GM12878 (cell line): ENCODE data around the gene PAIP1. TPM values are rescaled to one million over a fixed set of nuclear protein-coding genes. Genes with fewer than 3 reads are reported as not detected.

ENCODE experiments used
- ATAC-seq: fragments of 200-7000 bp; cut with Tn5 transposase; 3 replicates; pipeline ENCODE4 v1.9.1; 2020; ENCODE audit warnings: mild to moderate bottlenecking, moderate library complexity
- BruUV-seq: library from RNA; stranded (reverse); fragments of 400-500 nt; replicated peaks from 2 replicates; lab custom pipeline; 2021; lab: Mats Ljungman, UMichigan
- CTCF ChIA-PET: fragments of 300-600 bp; sonication (Branson Sonifier 250); formaldehyde crosslinking; extraction: SDS; loops from one replicate; lab custom pipeline; 2021; ENCODE audit warnings: inconsistent platforms; lab: Yijun Ruan, JAX
- POLR2A ChIA-PET: fragments of 350-600 bp; formaldehyde crosslinking; extraction: SDS; loops from one replicate; lab custom pipeline; 2021; ENCODE audit warnings: inconsistent platforms; lab: Charles Lee
- RAD21 ChIA-PET: fragments of 300-600 bp; sonication (Branson Sonifier 250); formaldehyde crosslinking; loops from one replicate; lab custom pipeline; 2023; ENCODE audit warnings: antibody characterized with exemption; ENCODE audit not compliant: unreplicated experiment; lab: Charles Lee
- SMC1A ChIA-PET: fragments of 300-600 bp; sonication (Branson Sonifier 250); formaldehyde crosslinking; loops from one replicate; lab custom pipeline; 2023; ENCODE audit not compliant: unreplicated experiment, uncharacterized antibody; lab: Charles Lee
- DNase-seq: peaks from one replicate; pipeline ENCODE4 v3.0.0-alpha.2; 2011; ENCODE audit warnings: low read depth, low spot score
- FAIRE-seq: peaks from 3 replicates; lab custom pipeline; 2011; peaks lifted over from hg19 to GRCh38; lab: Jason Lieb, UNC
- H2AFZ ChIP-seq: 2 replicates; pipeline ENCODE4 v1.6.0; 2011; ENCODE audit warnings: low read depth, low read length, control low read depth; ENCODE audit not compliant: control insufficient read depth
- H3K27ac ChIP-seq: 2 replicates; pipeline ENCODE4 v1.5.1; 2011; ENCODE audit warnings: control low read depth; ENCODE audit not compliant: control insufficient read depth, insufficient read depth
- H3K27me3 ChIP-seq, 2 experiments: replicated peaks in 1 of 2; 2 replicates each; pipeline versions ENCODE4 v1.6.0 to v1.6.1; 2011; ENCODE audit warnings: low read length in 1 of 2; ENCODE audit not compliant: control insufficient read depth in 2 of 2, insufficient read depth in 2 of 2
- H3K36me3 ChIP-seq, 2 experiments: 2 replicates each; pipeline ENCODE4 v1.5.1; 2011; ENCODE audit warnings: low read length in 1 of 2; ENCODE audit not compliant: control insufficient read depth in 2 of 2, insufficient read depth in 2 of 2
- H3K4me1 ChIP-seq: 2 replicates; pipeline ENCODE4 v1.6.1; 2011; ENCODE audit warnings: mild to moderate bottlenecking, low read length, moderate library complexity, mixed read lengths; ENCODE audit not compliant: control insufficient read depth, insufficient read depth
- H3K4me2 ChIP-seq: 2 replicates; pipeline ENCODE4 v1.6.0; 2011; ENCODE audit warnings: control low read depth; ENCODE audit not compliant: control insufficient read depth, insufficient read depth
- H3K4me3 ChIP-seq: fragments of 200-600 bp; sonication (generic); 2 replicates; pipeline ENCODE4 v1.5.1; 2016
- H3K79me2 ChIP-seq: 2 replicates; pipeline ENCODE4 v1.6.0; 2011; ENCODE audit warnings: low read length; ENCODE audit not compliant: control insufficient read depth, insufficient read depth
- H3K9ac ChIP-seq: 2 replicates; pipeline ENCODE4 v1.8.0; 2011; ENCODE audit warnings: low read length, control low read depth, mixed read lengths; ENCODE audit not compliant: control insufficient read depth, insufficient read depth
- H3K9me3 ChIP-seq: replicated peaks from 3 replicates; pipeline ENCODE4 v1.5.1; 2011; ENCODE audit warnings: mild to moderate bottlenecking, low read length; ENCODE audit not compliant: control insufficient read depth, insufficient read depth
- H4K20me1 ChIP-seq: 2 replicates; pipeline ENCODE4 v1.6.0; 2011; ENCODE audit not compliant: control insufficient read depth, insufficient read depth
- HDGF ChIP-seq: fragments of 450-650 bp; IDR thresholded peaks from 2 replicates; pipeline ENCODE4 v1.6.1; 2016; ENCODE audit warnings: antibody characterized with exemption
- IKZF2 ChIP-seq, 2 experiments: fragments of 450-650 bp; IDR thresholded peaks; 2 replicates each; pipeline ENCODE4 v1.6.1; 2017; ENCODE audit warnings: mild to moderate bottlenecking in 2 of 2, moderate library complexity in 2 of 2
- KDM1A ChIP-seq: fragments of 200-600 bp; sonication (generic); IDR thresholded peaks from 2 replicates; pipeline ENCODE4 v1.6.1; 2016; ENCODE audit warnings: borderline replicate concordance
- MXI1 ChIP-seq: fragments of 150-350 bp; IDR thresholded peaks from 2 replicates; pipeline ENCODE4 v1.6.1; 2011; ENCODE audit warnings: low read depth, mild to moderate bottlenecking, inconsistent platforms, low read length, improper control_type of control experiment
- NR2C2 ChIP-seq: IDR thresholded peaks from 2 replicates; pipeline ENCODE4 v1.6.1; 2011; ENCODE audit warnings: borderline replicate concordance, low read depth; ENCODE audit not compliant: control insufficient read depth, insufficient read length
- PML ChIP-seq: IDR thresholded peaks from 2 replicates; pipeline ENCODE4 v1.6.1; 2012; ENCODE audit warnings: low read length, inconsistent platforms
- POU2F2 ChIP-seq: IDR thresholded peaks from 3 replicates; pipeline ENCODE4 v1.6.1; 2011; ENCODE audit warnings: low read depth, mild to moderate bottlenecking, low read length, borderline replicate concordance
- SUPT20H ChIP-seq: IDR thresholded peaks from 2 replicates; pipeline ENCODE4 v1.6.1; 2011; ENCODE audit warnings: low read depth, mild to moderate bottlenecking, low read length, moderate library complexity, borderline replicate concordance; ENCODE audit not compliant: control insufficient read depth
- ZNF622 ChIP-seq: fragments of 450-650 bp; IDR thresholded peaks from 2 replicates; pipeline ENCODE4 v1.6.1; 2017; ENCODE audit warnings: mild to moderate bottlenecking, inconsistent platforms
- WGBS: methylation state at CpG from one replicate; pipeline ENCODE4 v1.1.6; 2016; ENCODE audit warnings: low lambda C conversion rate; ENCODE audit not compliant: insufficient replicate concordance, insufficient coverage; ENCODE audit errors: missing lambda C conversion rate; 5-methylcytosine and 5-hydroxymethylcytosine counted together
- in situ Hi-C: fragments of 300-500 bp; cut with MboI; formaldehyde crosslinking; loops from 9 replicates; pipeline ENCODE4 v1.14.3; 2018; ENCODE audit warnings: mixed read lengths
- intact Hi-C: fragments of 100-400 bp; cut with micrococcal nuclease; formaldehyde crosslinking; loops from one replicate; pipeline ENCODE4 v1.14.2; 2022; ENCODE audit not compliant: unreplicated experiment
- polyA plus RNA-seq, 11 experiments: library from polyadenylated mRNA; depleted of rRNA in 4 of 11; unstranded in 6 of 11; stranded (reverse) in 5 of 11; fragments of >200 nt; fragmentation: Nextera tagmentation in 4 of 11; fragmentation: Illumina TruSeq in 1 of 11; extraction: Ambion mirVana in 4 of 11; extraction: Trizol in 1 of 11; gene quantifications; 1 replicate in 1 of 11; 2 replicates in 10 of 11; pipeline versions ENCODE4 v1.2.1 to v1.2.3, GENCODE V29; 2011 to 2016; ENCODE audit warnings: inconsistent platforms in 2 of 11, missing spikeins in 2 of 11, low read depth in 1 of 11
- total RNA-seq, 4 experiments: library from RNA; depleted of rRNA in 3 of 4; stranded (reverse); fragments of >200 nt in 3 of 4; fragmentation: Illumina TruSeq in 1 of 4; extraction: Trizol in 1 of 4; gene quantifications; 2 replicates each; pipeline versions ENCODE4 v1.2.1 to v1.2.3, GENCODE V29; 2013 to 2021
- TF ChIP-seq, protein P1 (sequence below): fragments of 450-650 bp; IDR thresholded peaks from 2 replicates; pipeline ENCODE4 v1.6.1; 2017; ENCODE audit warnings: low read depth, mild to moderate bottlenecking, moderate library complexity
- TF ChIP-seq, protein P2 (sequence below): IDR thresholded peaks from 2 replicates; pipeline ENCODE4 v1.6.1; 2011; ENCODE audit warnings: low read depth, low read length, improper control_type of control experiment, borderline replicate concordance
- TF ChIP-seq, protein P3 (sequence below): fragments of 450-650 bp; IDR thresholded peaks from 2 replicates; pipeline ENCODE4 v1.6.1; 2016; ENCODE audit warnings: mild to moderate bottlenecking
- TF ChIP-seq, protein P4 (sequence below): fragments of 450-650 bp; IDR thresholded peaks from 2 replicates; pipeline ENCODE4 v1.6.1; 2017; ENCODE audit warnings: antibody characterized with exemption, mild to moderate bottlenecking, moderate library complexity

Gene PAIP1
- total and polyA plus RNA-seq, 10 of the 15 experiments (the other 5 are each of a cell fraction or from before 2014, with no cell fraction given): 37.4 to 90.9 (median 57.0) TPM

DNA sequence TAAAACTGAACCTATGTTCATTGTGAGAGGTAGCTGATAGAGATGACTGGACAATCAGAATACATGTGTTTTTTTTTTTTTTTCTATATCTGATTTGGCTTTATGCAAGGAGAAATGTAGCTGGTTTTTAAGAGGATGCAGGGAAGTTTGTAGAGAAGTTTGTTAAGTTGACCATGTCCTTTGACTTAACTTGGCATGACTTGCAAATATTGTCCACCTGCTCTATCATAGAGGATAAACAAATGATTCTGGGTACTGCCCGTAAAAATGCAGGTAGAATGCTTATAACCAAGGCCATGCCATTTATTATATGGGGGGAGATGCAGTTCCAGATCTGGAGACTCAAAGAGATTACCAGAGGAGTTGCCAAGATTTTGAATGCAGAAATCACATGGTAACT is 32.4 kb upstream of the PAIP1 start:
- no peaks in the 10 kb centered on the region for H3K9me3 ChIP-seq
- H3K9ac ChIP-seq: no peak overlapping the region
- H2AFZ ChIP-seq: no peak overlapping the region
- no peaks in the 10 kb centered on the region; a peak in 1 of 4 replicates for H3K36me3 ChIP-seq
- H4K20me1 ChIP-seq: no peaks in the 10 kb centered on the region
- FAIRE-seq: no peak
- ChIA-PET SMC1A (interaction anchor here (1.2 kb wide), 1 partner anchor 35 kb away, joined by 3 read pairs; no protein-coding TSS in a partner anchor), CTCF (interaction anchor here (1.4 kb wide), 1 partner anchor 9 kb away, joined by 6 read pairs; no protein-coding TSS in a partner anchor), RAD21 (interaction anchor here (0.6 kb wide), 1 partner anchor 23 kb away, joined by 3 read pairs; no protein-coding TSS in a partner anchor), POLR2A (no interaction called here)
- in situ Hi-C loops: no loop called here
- 100% methylated on average over 1 of the region's 1 CpG for WGBS
- H3K4me1 ChIP-seq: peaks cover 6% of the 10 kb centered on the region; the same call in 1 of the 2 replicates
- intact Hi-C loops: no loop called here
- no peak overlapping the region for H3K27ac ChIP-seq
- no peak for TF ChIP-seq ZNF622
- TF ChIP-seq NR2C2: no peak
- TF ChIP-seq, protein P1, sequence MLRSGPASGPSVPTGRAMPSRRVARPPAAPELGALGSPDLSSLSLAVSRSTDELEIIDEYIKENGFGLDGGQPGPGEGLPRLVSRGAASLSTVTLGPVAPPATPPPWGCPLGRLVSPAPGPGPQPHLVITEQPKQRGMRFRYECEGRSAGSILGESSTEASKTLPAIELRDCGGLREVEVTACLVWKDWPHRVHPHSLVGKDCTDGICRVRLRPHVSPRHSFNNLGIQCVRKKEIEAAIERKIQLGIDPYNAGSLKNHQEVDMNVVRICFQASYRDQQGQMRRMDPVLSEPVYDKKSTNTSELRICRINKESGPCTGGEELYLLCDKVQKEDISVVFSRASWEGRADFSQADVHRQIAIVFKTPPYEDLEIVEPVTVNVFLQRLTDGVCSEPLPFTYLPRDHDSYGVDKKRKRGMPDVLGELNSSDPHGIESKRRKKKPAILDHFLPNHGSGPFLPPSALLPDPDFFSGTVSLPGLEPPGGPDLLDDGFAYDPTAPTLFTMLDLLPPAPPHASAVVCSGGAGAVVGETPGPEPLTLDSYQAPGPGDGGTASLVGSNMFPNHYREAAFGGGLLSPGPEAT: no peak
- no peak for TF ChIP-seq IKZF2 (IDR thresholded peaks at IDR 0.05)
- TF ChIP-seq POU2F2: no peak
- TF ChIP-seq, protein P2, sequence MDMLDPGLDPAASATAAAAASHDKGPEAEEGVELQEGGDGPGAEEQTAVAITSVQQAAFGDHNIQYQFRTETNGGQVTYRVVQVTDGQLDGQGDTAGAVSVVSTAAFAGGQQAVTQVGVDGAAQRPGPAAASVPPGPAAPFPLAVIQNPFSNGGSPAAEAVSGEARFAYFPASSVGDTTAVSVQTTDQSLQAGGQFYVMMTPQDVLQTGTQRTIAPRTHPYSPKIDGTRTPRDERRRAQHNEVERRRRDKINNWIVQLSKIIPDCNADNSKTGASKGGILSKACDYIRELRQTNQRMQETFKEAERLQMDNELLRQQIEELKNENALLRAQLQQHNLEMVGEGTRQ: no peak
- TF ChIP-seq, protein P3, sequence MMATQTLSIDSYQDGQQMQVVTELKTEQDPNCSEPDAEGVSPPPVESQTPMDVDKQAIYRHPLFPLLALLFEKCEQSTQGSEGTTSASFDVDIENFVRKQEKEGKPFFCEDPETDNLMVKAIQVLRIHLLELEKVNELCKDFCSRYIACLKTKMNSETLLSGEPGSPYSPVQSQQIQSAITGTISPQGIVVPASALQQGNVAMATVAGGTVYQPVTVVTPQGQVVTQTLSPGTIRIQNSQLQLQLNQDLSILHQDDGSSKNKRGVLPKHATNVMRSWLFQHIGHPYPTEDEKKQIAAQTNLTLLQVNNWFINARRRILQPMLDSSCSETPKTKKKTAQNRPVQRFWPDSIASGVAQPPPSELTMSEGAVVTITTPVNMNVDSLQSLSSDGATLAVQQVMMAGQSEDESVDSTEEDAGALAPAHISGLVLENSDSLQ: no peak
- no peak for TF ChIP-seq SUPT20H
- no peak for TF ChIP-seq HDGF
- TF ChIP-seq MXI1: no peak
- no peak for TF ChIP-seq KDM1A
- TF ChIP-seq, protein P4, sequence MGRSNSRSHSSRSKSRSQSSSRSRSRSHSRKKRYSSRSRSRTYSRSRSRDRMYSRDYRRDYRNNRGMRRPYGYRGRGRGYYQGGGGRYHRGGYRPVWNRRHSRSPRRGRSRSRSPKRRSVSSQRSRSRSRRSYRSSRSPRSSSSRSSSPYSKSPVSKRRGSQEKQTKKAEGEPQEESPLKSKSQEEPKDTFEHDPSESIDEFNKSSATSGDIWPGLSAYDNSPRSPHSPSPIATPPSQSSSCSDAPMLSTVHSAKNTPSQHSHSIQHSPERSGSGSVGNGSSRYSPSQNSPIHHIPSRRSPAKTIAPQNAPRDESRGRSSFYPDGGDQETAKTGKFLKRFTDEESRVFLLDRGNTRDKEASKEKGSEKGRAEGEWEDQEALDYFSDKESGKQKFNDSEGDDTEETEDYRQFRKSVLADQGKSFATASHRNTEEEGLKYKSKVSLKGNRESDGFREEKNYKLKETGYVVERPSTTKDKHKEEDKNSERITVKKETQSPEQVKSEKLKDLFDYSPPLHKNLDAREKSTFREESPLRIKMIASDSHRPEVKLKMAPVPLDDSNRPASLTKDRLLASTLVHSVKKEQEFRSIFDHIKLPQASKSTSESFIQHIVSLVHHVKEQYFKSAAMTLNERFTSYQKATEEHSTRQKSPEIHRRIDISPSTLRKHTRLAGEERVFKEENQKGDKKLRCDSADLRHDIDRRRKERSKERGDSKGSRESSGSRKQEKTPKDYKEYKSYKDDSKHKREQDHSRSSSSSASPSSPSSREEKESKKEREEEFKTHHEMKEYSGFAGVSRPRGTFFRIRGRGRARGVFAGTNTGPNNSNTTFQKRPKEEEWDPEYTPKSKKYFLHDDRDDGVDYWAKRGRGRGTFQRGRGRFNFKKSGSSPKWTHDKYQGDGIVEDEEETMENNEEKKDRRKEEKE: no peak
- TF ChIP-seq PML: no peak
- H3K79me2 ChIP-seq: no peaks in the 10 kb centered on the region
- no TSS peak for BruUV-seq
- H3K4me3 ChIP-seq: no peak overlapping the region
- no peak overlapping the region for H3K4me2 ChIP-seq
- H3K27me3 ChIP-seq: no peaks in the 10 kb centered on the region
- ATAC-seq: no peak
- DNase-seq: no peak
